Stomach smooth muscle (tissue), 2 donors: ENCODE results near the gene OSGIN1.
A peak's percentile ranks its signal among the peaks of the same experiment; 100 is the strongest.

Source experiments
- H3K27ac ChIP-seq: one replicate; pipeline ENCODE4 v1.7.0; 2013; ENCODE audit warnings: mild to moderate bottlenecking, low read length, inconsistent platforms
- H3K27me3 ChIP-seq, 2 donors: one replicate each; pipeline ENCODE4 v1.7.0; 2013; ENCODE audit warnings: low read length in 2 of 2; ENCODE audit not compliant: insufficient read depth in 2 of 2, control insufficient read depth in 1 of 2
- H3K36me3 ChIP-seq, 2 donors: one replicate each; pipeline ENCODE4 v1.7.0; 2013; ENCODE audit warnings: low read length in 2 of 2; ENCODE audit not compliant: control insufficient read depth in 2 of 2, insufficient read depth in 2 of 2
- H3K4me1 ChIP-seq: one replicate; pipeline ENCODE4 v1.7.0; 2013; ENCODE audit warnings: low read length; ENCODE audit not compliant: control insufficient read depth, insufficient read depth
- H3K4me3 ChIP-seq, 2 donors: one replicate each; pipeline ENCODE4 v1.7.0; 2013; ENCODE audit warnings: low read length in 2 of 2
- H3K9ac ChIP-seq, 2 donors: one replicate each; pipeline ENCODE4 v1.7.0; 2013; ENCODE audit warnings: low read length in 2 of 2, mild to moderate bottlenecking in 1 of 2
- H3K9me3 ChIP-seq, 2 donors: one replicate each; pipeline ENCODE4 v1.7.0; 2013; ENCODE audit warnings: low read length in 2 of 2; ENCODE audit not compliant: control insufficient read depth in 2 of 2
- donor health status: healthy.
- donor health status: Pancreatic carcinoma.

Gene OSGIN1, protein sequence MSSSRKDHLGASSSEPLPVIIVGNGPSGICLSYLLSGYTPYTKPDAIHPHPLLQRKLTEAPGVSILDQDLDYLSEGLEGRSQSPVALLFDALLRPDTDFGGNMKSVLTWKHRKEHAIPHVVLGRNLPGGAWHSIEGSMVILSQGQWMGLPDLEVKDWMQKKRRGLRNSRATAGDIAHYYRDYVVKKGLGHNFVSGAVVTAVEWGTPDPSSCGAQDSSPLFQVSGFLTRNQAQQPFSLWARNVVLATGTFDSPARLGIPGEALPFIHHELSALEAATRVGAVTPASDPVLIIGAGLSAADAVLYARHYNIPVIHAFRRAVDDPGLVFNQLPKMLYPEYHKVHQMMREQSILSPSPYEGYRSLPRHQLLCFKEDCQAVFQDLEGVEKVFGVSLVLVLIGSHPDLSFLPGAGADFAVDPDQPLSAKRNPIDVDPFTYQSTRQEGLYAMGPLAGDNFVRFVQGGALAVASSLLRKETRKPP

DNA sequence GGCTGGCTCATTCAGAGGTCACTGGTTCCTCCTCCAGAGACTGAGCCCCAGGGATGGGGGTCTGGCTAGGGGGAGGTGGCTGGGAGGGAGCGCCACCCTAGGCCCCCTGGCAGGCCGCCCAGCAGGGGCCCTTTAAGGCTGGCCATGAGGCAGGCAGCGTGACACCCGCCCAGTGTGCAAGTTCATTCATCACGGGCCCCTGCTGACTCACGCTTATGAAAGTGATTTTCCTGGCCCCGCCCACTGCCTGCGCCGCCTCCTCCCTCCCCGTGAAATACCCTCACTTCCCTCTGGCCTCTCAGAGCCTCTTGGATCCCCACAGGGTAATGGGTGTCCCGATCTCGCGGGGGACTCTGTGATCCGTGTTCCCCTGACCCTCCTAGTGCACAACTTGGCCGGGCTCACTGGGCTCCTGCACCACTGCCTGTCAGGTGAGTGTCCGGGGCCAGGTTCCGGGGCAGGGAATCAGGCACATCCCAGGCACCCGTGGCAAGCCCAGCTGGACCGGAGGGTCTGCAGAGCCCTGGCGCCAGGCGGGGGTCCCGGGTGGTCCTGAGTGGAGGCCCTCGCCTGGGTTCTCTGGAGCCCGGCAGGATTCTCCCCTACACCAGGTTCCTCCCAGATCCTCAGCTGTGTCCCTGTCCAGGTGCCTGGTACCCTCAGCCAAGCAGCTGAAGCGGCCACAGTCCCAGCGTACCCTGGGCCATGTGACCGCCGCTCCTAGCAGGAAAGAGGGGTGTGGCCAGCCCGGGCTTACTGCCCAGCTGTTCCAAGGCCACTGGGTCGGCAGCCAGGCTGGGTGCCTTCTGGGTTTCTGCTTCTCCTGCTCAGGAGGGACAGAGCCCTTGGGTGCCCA, at the start of gene OSGIN1:
Gene OSGIN1, plus strand, starts transcription at position 301 of the 856 bp plus-strand sequence. CDS start 4,432 bp downstream, outside the sequence.
- Histone ChIP-seq H3K27ac (peak within 1 kb of the TSS; percentile 84), H3K4me3 (peak within 1 kb of the TSS; percentile 86 to 88), H3K27me3 (no peaks in the 10 kb centered on the region), H3K36me3 (no peaks in the 10 kb centered on the region), H3K9ac (peak within 1 kb of the TSS; percentile 73 to 80), H3K9me3 (no peaks in the 10 kb centered on the region), H3K4me1 (peaks cover 27% of the 10 kb centered on the region)

- peak overlapping the region; percentile 10 to 42 for H3K9ac ChIP-seq
- H3K4me3 ChIP-seq: no peak overlapping the region
- peak overlapping the region; percentile 66 for H3K27ac ChIP-seq
- H3K36me3 ChIP-seq: peaks cover 0 to 15% of the 10 kb centered on the region in 2 donors
- H3K27me3 ChIP-seq: no peaks in the 10 kb centered on the region
- no peaks in the 10 kb centered on the region for H3K9me3 ChIP-seq
- H3K4me1 ChIP-seq: peaks cover 26% of the 10 kb centered on the region
These were observed 49.3 kb upstream of the OSGIN1 start for GRCh38 chr16:83903751-83904150.

DNA sequence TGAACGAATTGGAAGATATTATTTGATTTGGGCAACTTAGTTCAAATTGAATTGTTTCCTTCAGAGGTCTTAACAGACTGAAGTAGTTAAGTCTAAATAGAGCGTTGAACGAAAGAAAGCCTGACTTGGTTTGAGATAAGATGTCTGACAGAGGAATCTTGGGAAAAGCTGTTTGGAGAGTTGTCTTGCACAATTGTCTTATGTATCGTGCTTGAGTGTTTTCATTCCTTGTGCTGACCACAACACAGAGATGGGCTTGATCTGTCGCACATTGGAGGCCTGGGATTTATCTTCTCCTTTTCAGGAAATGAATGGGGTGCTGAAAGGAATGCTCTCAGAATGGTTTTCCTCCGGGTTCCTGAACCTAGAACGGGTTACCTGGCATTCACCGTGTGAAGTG, 46.4 kb upstream of the OSGIN1 start:
- Histone ChIP-seq H3K9me3 (no peaks in the 10 kb centered on the region), H3K27me3 (no peaks in the 10 kb centered on the region), H3K27ac (no peak overlapping the region), H3K4me3 (no peak overlapping the region), H3K36me3 (peaks cover 6 to 28% of the 10 kb centered on the region in 2 donors), H3K9ac (no peak overlapping the region), H3K4me1 (peaks cover 4% of the 10 kb centered on the region)

GRCh38 chr16:83907111-83907510, 45.9 kb upstream of the OSGIN1 start:
- H3K4me3 ChIP-seq: no peak overlapping the region
- no peak overlapping the region for H3K27ac ChIP-seq
- H3K9me3 ChIP-seq: no peaks in the 10 kb centered on the region
- H3K36me3 ChIP-seq: peaks cover 10 to 32% of the 10 kb centered on the region in 2 donors
- no peak overlapping the region for H3K9ac ChIP-seq
- no peaks in the 10 kb centered on the region for H3K27me3 ChIP-seq
- H3K4me1 ChIP-seq: peaks cover 3% of the 10 kb centered on the region

DNA sequence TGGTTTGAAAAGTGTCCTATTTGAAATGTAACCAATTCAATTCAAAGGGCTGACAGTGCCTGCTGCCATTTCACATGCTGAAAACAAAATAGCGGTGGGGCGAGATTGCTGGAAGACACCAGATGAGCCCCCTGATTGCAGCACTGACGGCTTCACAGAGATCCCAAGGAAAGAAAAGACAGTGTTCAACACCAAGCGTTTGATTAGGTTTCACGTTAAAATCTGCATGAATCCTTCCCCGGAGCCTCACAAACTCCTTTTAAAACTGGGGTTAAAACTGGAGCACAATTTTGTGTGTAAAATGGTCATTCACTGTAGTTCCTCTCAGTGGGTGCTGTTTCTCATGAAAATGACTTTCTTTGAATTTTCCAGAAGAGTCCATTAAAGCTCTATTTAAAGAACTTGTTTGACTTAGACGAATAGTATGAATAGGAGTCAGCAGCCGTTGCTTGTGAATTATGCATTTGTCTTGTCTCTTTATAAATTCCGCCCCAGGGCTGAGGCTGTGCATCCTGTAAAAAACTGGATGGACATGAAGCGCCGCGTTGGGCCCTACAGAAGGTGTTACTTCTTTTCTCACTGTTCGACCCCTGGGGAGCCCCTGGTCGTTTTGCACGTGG, 45.3 kb upstream of the OSGIN1 start:
- no peaks in the 10 kb centered on the region for H3K27me3 ChIP-seq
- H3K27ac ChIP-seq: no peak overlapping the region
- peaks cover 16 to 39% of the 10 kb centered on the region in 2 donors for H3K36me3 ChIP-seq
- H3K9me3 ChIP-seq: no peaks in the 10 kb centered on the region
- H3K4me1 ChIP-seq: peaks cover 3% of the 10 kb centered on the region
- no peak overlapping the region for H3K9ac ChIP-seq
- no peak overlapping the region for H3K4me3 ChIP-seq

DNA sequence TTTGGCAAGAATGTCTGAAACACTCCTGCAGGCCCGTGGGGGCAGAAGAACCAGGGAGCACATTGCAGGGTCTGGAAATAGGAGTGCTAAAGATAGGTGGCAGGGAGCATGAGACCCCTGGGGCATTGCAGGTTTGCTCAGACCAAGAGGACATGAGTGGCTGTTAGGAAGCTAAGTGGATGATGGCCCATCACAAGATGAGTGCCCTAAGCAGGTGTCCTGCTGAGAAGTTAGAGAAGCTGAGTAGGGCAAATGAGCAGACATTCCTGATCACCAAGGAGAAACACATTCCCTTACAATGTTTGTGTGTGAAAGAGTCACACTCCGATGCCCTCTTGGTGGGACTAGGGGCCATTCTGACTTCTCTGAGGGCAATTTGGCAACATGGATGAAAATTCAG, 44.2 kb upstream of the OSGIN1 start:
- no peak overlapping the region for H3K4me3 ChIP-seq
- no peak overlapping the region for H3K27ac ChIP-seq
- no peaks in the 10 kb centered on the region for H3K27me3 ChIP-seq
- no peaks in the 10 kb centered on the region for H3K4me1 ChIP-seq
- no peak overlapping the region for H3K9ac ChIP-seq
- H3K9me3 ChIP-seq: no peaks in the 10 kb centered on the region
- peaks cover 23 to 45% of the 10 kb centered on the region in 2 donors for H3K36me3 ChIP-seq

DNA sequence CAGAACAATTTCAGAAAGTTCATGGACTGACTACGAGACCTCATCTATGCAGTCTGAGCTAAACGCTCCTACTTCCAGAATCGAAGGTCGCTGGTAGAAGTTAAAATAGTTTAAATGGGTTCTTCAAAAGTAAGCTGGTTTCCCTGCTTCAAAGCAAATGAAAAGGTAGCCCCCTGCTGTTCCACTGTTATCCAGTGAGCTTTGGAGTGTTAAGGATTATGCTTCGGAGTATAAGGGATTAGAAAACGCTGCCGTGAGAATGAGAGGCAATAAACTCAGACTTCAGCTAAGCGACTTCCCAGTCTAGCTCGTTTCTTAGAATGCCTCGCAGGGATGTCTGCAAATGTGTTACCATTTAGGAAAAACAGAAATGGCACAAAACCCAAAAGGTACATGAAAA, 41.8 kb upstream of the OSGIN1 start:
- Histone ChIP-seq H3K27ac (no peak overlapping the region), H3K36me3 (peaks cover 44 to 64% of the 10 kb centered on the region in 2 donors), H3K4me3 (no peak overlapping the region), H3K4me1 (no peaks in the 10 kb centered on the region), H3K9me3 (no peaks in the 10 kb centered on the region), H3K27me3 (no peaks in the 10 kb centered on the region), H3K9ac (no peak overlapping the region)

DNA sequence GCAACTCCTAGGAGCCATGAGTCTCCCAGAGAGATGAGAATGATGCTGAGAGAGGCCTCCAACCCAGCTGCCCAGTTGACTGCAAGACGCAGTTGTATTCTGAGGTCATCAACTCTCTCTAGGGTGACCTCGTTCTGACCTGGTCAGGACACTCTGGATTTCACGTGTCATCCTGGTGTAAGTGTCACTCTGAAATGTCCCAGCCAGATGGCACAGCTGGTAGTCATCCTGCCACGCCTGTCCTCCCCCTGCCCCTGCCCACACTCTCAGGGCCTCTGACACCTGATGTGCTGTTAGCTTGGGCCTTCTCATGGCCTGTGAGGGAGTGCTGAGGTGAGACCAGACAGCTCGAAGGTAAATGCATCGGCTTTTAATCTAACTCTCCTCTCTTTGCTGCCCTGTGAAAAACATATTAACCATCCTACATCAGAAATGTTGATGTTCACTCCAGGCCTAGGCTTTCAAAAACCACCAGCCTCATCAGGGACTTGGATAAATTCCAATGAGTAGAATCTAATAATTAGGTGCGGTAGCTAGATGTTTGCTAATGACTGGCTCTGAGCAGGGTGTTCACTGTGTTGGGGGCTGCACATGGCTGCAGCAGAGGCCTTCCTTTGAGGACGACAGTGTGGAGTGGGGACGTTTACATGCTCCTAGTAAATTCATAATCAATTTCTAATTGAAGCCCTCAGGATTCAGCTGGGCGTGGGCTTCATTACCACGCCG, 40.4 kb upstream of the OSGIN1 start:
- peaks cover 52 to 65% of the 10 kb centered on the region in 2 donors for H3K36me3 ChIP-seq
- no peaks in the 10 kb centered on the region for H3K9me3 ChIP-seq
- no peak overlapping the region for H3K27ac ChIP-seq
- H3K9ac ChIP-seq: no peak overlapping the region
- no peak overlapping the region for H3K4me3 ChIP-seq
- no peaks in the 10 kb centered on the region for H3K4me1 ChIP-seq
- no peaks in the 10 kb centered on the region for H3K27me3 ChIP-seq

DNA sequence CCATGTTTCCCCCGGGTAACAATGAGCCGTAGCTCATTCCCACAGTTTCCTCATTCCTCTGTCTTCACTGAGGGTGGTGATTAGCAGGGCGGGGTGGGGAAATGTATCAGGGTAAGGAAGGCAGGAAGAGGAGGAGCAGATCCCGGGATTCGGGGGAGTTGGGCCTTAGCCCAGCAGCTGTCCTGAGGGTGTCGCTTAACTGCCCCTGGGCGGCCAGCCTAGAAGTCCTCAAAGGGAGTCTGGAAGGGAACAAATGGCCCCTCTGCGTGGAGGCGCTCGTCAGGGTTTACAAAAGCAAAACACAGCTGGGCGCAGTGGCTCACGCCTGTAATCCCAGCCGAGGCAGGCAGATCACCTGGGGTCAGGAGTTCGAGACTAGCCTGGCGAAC, 39.8 kb upstream of the OSGIN1 start:
- Histone ChIP-seq H3K36me3 (peaks cover 56 to 68% of the 10 kb centered on the region in 2 donors), H3K9me3 (no peaks in the 10 kb centered on the region), H3K4me1 (no peaks in the 10 kb centered on the region), H3K4me3 (no peak overlapping the region), H3K27me3 (no peaks in the 10 kb centered on the region), H3K27ac (no peak overlapping the region), H3K9ac (no peak overlapping the region)

- no peaks in the 10 kb centered on the region for H3K4me1 ChIP-seq
- H3K9me3 ChIP-seq: no peaks in the 10 kb centered on the region
- H3K4me3 ChIP-seq: no peak overlapping the region
- no peak overlapping the region for H3K9ac ChIP-seq
- H3K36me3 ChIP-seq: peaks cover 66 to 68% of the 10 kb centered on the region in 2 donors
- no peak overlapping the region for H3K27ac ChIP-seq
- H3K27me3 ChIP-seq: no peaks in the 10 kb centered on the region
These were observed 38.8 kb upstream of the OSGIN1 start for GRCh38 chr16:83914091-83914710.
